Epithelial cell of esophagus (primary cell): Measurements from ENCODE around the gene SLC13A5.

Source experiments
- DNase-seq: peaks from one replicate; pipeline ENCODE4 v3.0.0; 2010; ENCODE audit warnings: low read depth
- H3K4me3 ChIP-seq: 2 replicates; pipeline ENCODE4 v1.5.1; 2011; ENCODE audit warnings: mild to moderate bottlenecking, low read length, control low read depth
- CTCF ChIP-seq: IDR thresholded peaks from 2 replicates; pipeline ENCODE4 v1.5.1; 2011; ENCODE audit warnings: low read depth, mild to moderate bottlenecking, low read length, control low read depth, inconsistent platforms; ENCODE audit not compliant: insufficient read depth; ENCODE audit errors: missing control alignments

SLC13A5 gene

GRCh38 chr17:6654841-6655731 is 58.1 kb downstream of the SLC13A5 start:
- peak overlapping the region; percentile 44 for H3K4me3 ChIP-seq
- peak; percentile 26 for TF ChIP-seq CTCF
- DNase-seq = peak; percentile 92

- peak overlapping the region; percentile 100 for H3K4me3 ChIP-seq
- no peak for TF ChIP-seq CTCF
- DNase-seq = no peak
These were observed 61.2 kb downstream of the SLC13A5 start for GRCh38 chr17:6651919-6652452.

- TF ChIP-seq CTCF = no peak
- peak within 1 kb of the TSS; percentile 100 for H3K4me3 ChIP-seq
- DNase-seq = peak; percentile 94
These were observed 61.7 kb downstream of the SLC13A5 start, which contains the start of the genes C17orf100 and MED31 for GRCh38 chr17:6651354-6651918. C17orf100 (plus strand) TSS chr17:6651762; CDS start chr17:6651914, 152 bp downstream. MED31 (minus strand) TSS chr17:6651605; CDS start chr17:6651528, 77 bp downstream.

- no peak overlapping the region for H3K4me3 ChIP-seq
- peak; percentile 60 for DNase-seq
- peak; percentile 77 for TF ChIP-seq CTCF
These were observed 65.0 kb downstream of the SLC13A5 start for GRCh38 chr17:6648181-6648580.

GRCh38 chr17:6643451-6644125 is 69.6 kb downstream of the SLC13A5 start:
- TF ChIP-seq CTCF = no peak
- peak overlapping the region; percentile 4 for H3K4me3 ChIP-seq
- DNase-seq = peak; percentile 86

- peak overlapping the region; percentile 96 for H3K4me3 ChIP-seq
- peak; percentile 87 for DNase-seq
- no peak for TF ChIP-seq CTCF
These were observed 70.6 kb downstream of the SLC13A5 start for GRCh38 chr17:6642592-6642991.
